IMR-90 (cell line): Measurements from ENCODE around the gene GOLGA6A. TPM values are rescaled to one million over a fixed set of nuclear protein-coding genes. Genes with fewer than 3 reads are reported as not detected.
A peak's percentile ranks its signal among the peaks of the same experiment; 100 is the strongest.
"Not testable (repeated sequence)": the region's sequence is repeated elsewhere in the genome, so short reads cannot be mapped to it uniquely, and the experiment has no call there.

Experiments
- ATAC-seq: fragments of 200-7000 bp; cut with Tn5 transposase; 2 replicates; pipeline ENCODE4 v1.9.1; 2020; ENCODE audit warnings: low read depth, mild to moderate bottlenecking, moderate library complexity
- BruUV-seq: library from RNA; stranded (reverse); fragments of 400-500 nt; replicated peaks from 2 replicates; lab custom pipeline; 2021; lab: Mats Ljungman, UMichigan
- CTCF ChIA-PET: fragments of 300-600 bp; formaldehyde crosslinking; extraction: SDS; loops from one replicate; lab custom pipeline; 2021; ENCODE audit warnings: antibody characterized with exemption; lab: Yijun Ruan, JAX
- POLR2A ChIA-PET: fragments of 300-600 bp; sonication (Branson Sonifier 250); formaldehyde crosslinking; loops from one replicate; lab custom pipeline; 2022; ENCODE audit warnings: antibody characterized with exemption; ENCODE audit not compliant: unreplicated experiment; lab: Charles Lee
- DNase-seq: peaks from one replicate; pipeline ENCODE4 v3.0.0; 2013
- H2AFZ ChIP-seq: replicated peaks from 2 replicates; pipeline ENCODE3; 2013; ENCODE audit warnings: low read length, mild to moderate bottlenecking; ENCODE audit not compliant: poor library complexity
- H2AK5ac ChIP-seq: 2 replicates; pipeline ENCODE4 v1.6.1; 2013; ENCODE audit warnings: low read depth, low read length, inconsistent platforms
- H2AK9ac ChIP-seq: replicated peaks from 2 replicates; pipeline ENCODE3; 2013; ENCODE audit warnings: mild to moderate bottlenecking, low read depth, low read length, moderate library complexity; ENCODE audit not compliant: poor library complexity
- H2BK120ac ChIP-seq: 2 replicates; pipeline ENCODE4 v1.6.1; 2013; ENCODE audit warnings: low read depth, low read length, inconsistent platforms
- H2BK15ac ChIP-seq: 3 replicates; pipeline ENCODE4 v1.6.1; 2013; ENCODE audit warnings: low read depth, low read length, inconsistent platforms
- H2BK20ac ChIP-seq: 2 replicates; pipeline ENCODE4 v1.6.1; 2013; ENCODE audit warnings: low read depth, mild to moderate bottlenecking, inconsistent platforms, low read length, moderate library complexity
- H2BK5ac ChIP-seq: 2 replicates; pipeline ENCODE4 v1.6.1; 2013; ENCODE audit warnings: mild to moderate bottlenecking, low read depth, low read length, inconsistent platforms; ENCODE audit not compliant: poor library complexity, severe bottlenecking
- H3K14ac ChIP-seq: replicated peaks from 2 replicates; pipeline ENCODE4 v1.6.1; 2013; ENCODE audit warnings: low read depth, low read length, inconsistent platforms
- H3K18ac ChIP-seq: 2 replicates; pipeline ENCODE4 v1.6.1; 2013; ENCODE audit warnings: low read depth, low read length, control low read depth
- H3K23ac ChIP-seq: 2 replicates; pipeline ENCODE4 v1.6.1; 2013; ENCODE audit warnings: low read depth, low read length, inconsistent platforms
- H3K27ac ChIP-seq: 2 replicates; pipeline ENCODE4 v1.5.1; 2013; ENCODE audit warnings: mild to moderate bottlenecking, control low read depth, low read length; ENCODE audit not compliant: insufficient read depth
- H3K27me3 ChIP-seq: 2 replicates; pipeline ENCODE4 v1.6.1; 2013; ENCODE audit warnings: low read length; ENCODE audit not compliant: control insufficient read depth, insufficient read depth
- H3K36me3 ChIP-seq: 2 replicates; pipeline ENCODE4 v1.6.1; 2013; ENCODE audit warnings: low read length, mixed read lengths; ENCODE audit not compliant: control insufficient read depth, insufficient read depth
- H3K4ac ChIP-seq: 2 replicates; pipeline ENCODE4 v1.6.1; 2013; ENCODE audit warnings: low read depth, low read length, inconsistent platforms
- H3K4me1 ChIP-seq: 2 replicates; pipeline ENCODE4 v1.6.1; 2013; ENCODE audit warnings: low read length, mixed read lengths; ENCODE audit not compliant: control insufficient read depth, insufficient read depth
- H3K4me2 ChIP-seq: 2 replicates; pipeline ENCODE4 v1.6.1; 2013; ENCODE audit warnings: low read depth, mild to moderate bottlenecking, control low read depth, low read length, moderate library complexity
- H3K4me3 ChIP-seq: 2 replicates; pipeline ENCODE4 v1.5.1; 2013; ENCODE audit warnings: low read depth, mild to moderate bottlenecking, control low read depth, low read length, moderate library complexity; ENCODE audit not compliant: insufficient read depth
- H3K56ac ChIP-seq: 2 replicates; pipeline ENCODE4 v1.6.1; 2013; ENCODE audit warnings: low read length, inconsistent platforms; ENCODE audit not compliant: insufficient read depth; ENCODE audit errors: extremely low read depth
- H3K79me1 ChIP-seq, 2 experiments: 2 replicates each; pipeline ENCODE4 v1.6.1; 2013; ENCODE audit warnings: low read length in 2 of 2, inconsistent platforms in 1 of 2, low read depth in 1 of 2
- H3K9ac ChIP-seq: 2 replicates; pipeline ENCODE4 v1.6.1; 2013; ENCODE audit warnings: low read depth, low read length, control low read depth
- H3K9me1 ChIP-seq: 2 replicates; pipeline ENCODE4 v1.6.1; 2013; ENCODE audit warnings: low read length, inconsistent platforms; ENCODE audit not compliant: insufficient read depth
- H3K9me3 ChIP-seq: 2 replicates; pipeline ENCODE4 v1.6.1; 2013; ENCODE audit warnings: low read length; ENCODE audit not compliant: control insufficient read depth, insufficient read depth
- H4K20me1 ChIP-seq: 2 replicates; pipeline ENCODE4 v1.6.1; 2013; ENCODE audit warnings: low read length, inconsistent platforms; ENCODE audit not compliant: insufficient read depth
- H4K5ac ChIP-seq: 2 replicates; pipeline ENCODE4 v1.6.1; 2013; ENCODE audit warnings: mild to moderate bottlenecking, low read depth, low read length, control low read depth
- H4K8ac ChIP-seq, 2 experiments: 2 replicates each; pipeline ENCODE4 v1.6.1; 2013; ENCODE audit warnings: low read depth in 2 of 2, low read length in 2 of 2, control low read depth in 1 of 2, inconsistent platforms in 1 of 2
- H4K91ac ChIP-seq: 2 replicates; pipeline ENCODE4 v1.6.1; 2013; ENCODE audit warnings: low read depth, low read length, inconsistent platforms; ENCODE audit not compliant: insufficient read depth
- WGBS, 2 experiments: methylation state at CpG; one replicate each; pipeline versions ENCODE4 v1.1.5 to v1.1.7; 2013; ENCODE audit warnings: missing lambda C conversion rate in 2 of 2; ENCODE audit not compliant: insufficient read length in 1 of 2; ENCODE audit errors: extremely low coverage in 2 of 2; 5-methylcytosine and 5-hydroxymethylcytosine counted together
- dilution Hi-C: fragments of 300-500 bp; cut with HindIII; formaldehyde crosslinking; loops from one replicate; pipeline ENCODE4 v1.14.3; 2018; ENCODE audit warnings: low sequenced_read_pairs; ENCODE audit not compliant: unreplicated experiment
- in situ Hi-C: fragments of 300-500 bp; cut with MboI; formaldehyde crosslinking; loops from 3 replicates; pipeline ENCODE4 v1.14.3; 2019; ENCODE audit warnings: low sequenced_read_pairs, inconsistent platforms, mixed read lengths
- intact Hi-C: fragments of 100-400 bp; cut with micrococcal nuclease; formaldehyde crosslinking; loops from 2 replicates; pipeline ENCODE4 v1.10.0; 2022
- polyA plus RNA-seq, 3 experiments: library from polyadenylated mRNA; depleted of rRNA; stranded (reverse); fragments of >200 nt; gene quantifications; 2 replicates each; pipeline ENCODE4 v1.2.3, GENCODE V29; 2012; ENCODE audit warnings: low replicate concordance in 1 of 3
- total RNA-seq: library from RNA; depleted of rRNA; stranded (reverse); fragments of >200 nt; gene quantifications from 2 replicates; pipeline ENCODE4 v1.2.3, GENCODE V29; 2012
- TF ChIP-seq, protein P1 (sequence below): conservative IDR thresholded peaks from 2 replicates; pipeline ENCODE4 v1.5.1; 2012; ENCODE audit warnings: mild to moderate bottlenecking, low read depth, low read length, improper control_type of control experiment

Gene GOLGA6A
- total and polyA plus RNA-seq, 2 of the 4 experiments (the other 2 are of a cell fraction), result not detected

DNA sequence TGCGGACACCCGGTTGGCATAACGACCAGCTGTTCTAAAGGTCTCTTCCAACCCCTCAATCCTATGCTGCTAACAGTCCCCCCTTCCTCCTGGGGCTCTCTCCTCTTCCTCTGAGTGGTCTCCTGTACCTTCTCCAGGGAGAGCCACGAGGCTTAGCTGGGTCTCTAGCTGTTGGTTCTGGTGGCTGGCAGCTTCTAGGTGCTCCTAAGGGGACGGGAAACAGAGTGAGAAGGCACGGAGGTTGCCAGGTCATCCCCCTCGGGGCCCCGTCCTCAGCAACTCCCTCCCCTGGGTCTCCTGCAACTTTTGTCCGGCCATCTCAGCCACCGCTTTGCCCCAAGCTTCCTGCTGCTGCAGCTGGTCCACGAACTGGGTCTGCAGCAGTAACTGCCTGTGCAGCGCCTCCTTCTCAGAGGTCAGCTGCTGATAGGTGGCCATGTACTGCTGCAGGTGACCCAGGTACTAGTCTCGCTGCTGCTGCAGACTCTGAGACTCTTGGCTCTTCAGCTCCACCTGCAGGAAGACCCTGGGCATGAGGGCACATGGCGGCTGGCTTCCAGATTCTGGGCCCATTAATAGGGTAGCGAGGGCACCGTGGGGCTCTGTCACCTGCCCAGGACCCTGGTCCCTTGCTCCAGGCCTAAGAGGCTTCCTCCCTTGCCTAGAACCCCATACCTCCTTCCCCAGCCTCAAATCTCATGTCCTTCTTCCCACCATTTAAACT is 9.6 kb downstream of the GOLGA6A start:
- H3K56ac ChIP-seq, H2AFZ ChIP-seq, H3K9me3 ChIP-seq, H4K20me1 ChIP-seq, in situ Hi-C loops, H2BK120ac ChIP-seq, H3K27me3 ChIP-seq, H3K27ac ChIP-seq, H3K4me1 ChIP-seq, POLR2A ChIA-PET, H2AK9ac ChIP-seq, BruUV-seq, H2BK5ac ChIP-seq, H4K8ac ChIP-seq, H3K9ac ChIP-seq, H3K36me3 ChIP-seq, H2BK15ac ChIP-seq, H4K5ac ChIP-seq, H3K4me2 ChIP-seq, H2BK20ac ChIP-seq, ATAC-seq, H2AK5ac ChIP-seq, H3K4me3 ChIP-seq, H3K79me1 ChIP-seq, DNase-seq, H3K9me1 ChIP-seq, dilution Hi-C loops, H4K91ac ChIP-seq, H3K4ac ChIP-seq, intact Hi-C loops, H3K23ac ChIP-seq, H3K14ac ChIP-seq, H3K18ac ChIP-seq, CTCF ChIA-PET: not testable (repeated sequence)
- TF ChIP-seq, protein P1, sequence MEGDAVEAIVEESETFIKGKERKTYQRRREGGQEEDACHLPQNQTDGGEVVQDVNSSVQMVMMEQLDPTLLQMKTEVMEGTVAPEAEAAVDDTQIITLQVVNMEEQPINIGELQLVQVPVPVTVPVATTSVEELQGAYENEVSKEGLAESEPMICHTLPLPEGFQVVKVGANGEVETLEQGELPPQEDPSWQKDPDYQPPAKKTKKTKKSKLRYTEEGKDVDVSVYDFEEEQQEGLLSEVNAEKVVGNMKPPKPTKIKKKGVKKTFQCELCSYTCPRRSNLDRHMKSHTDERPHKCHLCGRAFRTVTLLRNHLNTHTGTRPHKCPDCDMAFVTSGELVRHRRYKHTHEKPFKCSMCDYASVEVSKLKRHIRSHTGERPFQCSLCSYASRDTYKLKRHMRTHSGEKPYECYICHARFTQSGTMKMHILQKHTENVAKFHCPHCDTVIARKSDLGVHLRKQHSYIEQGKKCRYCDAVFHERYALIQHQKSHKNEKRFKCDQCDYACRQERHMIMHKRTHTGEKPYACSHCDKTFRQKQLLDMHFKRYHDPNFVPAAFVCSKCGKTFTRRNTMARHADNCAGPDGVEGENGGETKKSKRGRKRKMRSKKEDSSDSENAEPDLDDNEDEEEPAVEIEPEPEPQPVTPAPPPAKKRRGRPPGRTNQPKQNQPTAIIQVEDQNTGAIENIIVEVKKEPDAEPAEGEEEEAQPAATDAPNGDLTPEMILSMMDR, result 0 out of 2 replicates have a peak, but pooled peaks have one; percentile 6
- WGBS, 2 experiments, result no CpG with 5 or more reads among the region's 16 CpGs

GRCh38 chr15:74072132-74072531 is 10.2 kb downstream of the GOLGA6A start:
- H3K18ac ChIP-seq, H3K9me3 ChIP-seq, DNase-seq, H3K4me1 ChIP-seq, H3K4me2 ChIP-seq, H3K36me3 ChIP-seq, H3K4me3 ChIP-seq, ATAC-seq, H3K9me1 ChIP-seq, POLR2A ChIA-PET, H3K56ac ChIP-seq, H3K9ac ChIP-seq, H3K14ac ChIP-seq, H2BK120ac ChIP-seq, H4K91ac ChIP-seq, H2AFZ ChIP-seq, H2BK20ac ChIP-seq, H3K23ac ChIP-seq, H4K5ac ChIP-seq, H3K27me3 ChIP-seq, CTCF ChIA-PET, H2BK15ac ChIP-seq, H2AK9ac ChIP-seq, H4K20me1 ChIP-seq, H3K27ac ChIP-seq, intact Hi-C loops, BruUV-seq, H3K79me1 ChIP-seq, H4K8ac ChIP-seq, H3K4ac ChIP-seq, dilution Hi-C loops, in situ Hi-C loops, H2AK5ac ChIP-seq, H2BK5ac ChIP-seq: not testable (repeated sequence)
- WGBS, 2 experiments, result no CpG with 5 or more reads among the region's 9 CpGs
